Liver (tissue), 3 donors: ENCODE measurements around the gene R3HDM1.

ENCODE experiments used
- EGR1 ChIP-seq, 2 donors: IDR thresholded peaks; 2 replicates each; pipeline ENCODE4 v1.6.1; 2016 to 2018; ENCODE audit warnings: antibody characterized with exemption in 2 of 2, low read depth in 2 of 2
- SP1 ChIP-seq: IDR thresholded peaks from 2 replicates; pipeline ENCODE4 v1.6.1; 2018; ENCODE audit warnings: antibody characterized with exemption, mild to moderate bottlenecking
- YY1 ChIP-seq: IDR thresholded peaks from 2 replicates; pipeline ENCODE4 v1.6.1; 2016; ENCODE audit warnings: antibody characterized with exemption, mild to moderate bottlenecking
- TF ChIP-seq, protein P1 (sequence below): fragments of 150-350 bp; IDR thresholded peaks from 2 replicates; pipeline ENCODE4 v1.5.1; 2017; ENCODE audit warnings: improper control_type of control experiment, low read depth, low read length; ENCODE audit not compliant: missing input control
- TF ChIP-seq, protein P2 (sequence below): IDR thresholded peaks from 2 replicates; pipeline ENCODE4 v1.6.1; 2016; ENCODE audit warnings: antibody characterized with exemption
- TF ChIP-seq, protein P3 (sequence below): IDR thresholded peaks from 2 replicates; pipeline ENCODE4 v1.6.1; 2016; ENCODE audit warnings: antibody characterized with exemption
- donor health status: healthy.
- donor health status: healthy.

DNA sequence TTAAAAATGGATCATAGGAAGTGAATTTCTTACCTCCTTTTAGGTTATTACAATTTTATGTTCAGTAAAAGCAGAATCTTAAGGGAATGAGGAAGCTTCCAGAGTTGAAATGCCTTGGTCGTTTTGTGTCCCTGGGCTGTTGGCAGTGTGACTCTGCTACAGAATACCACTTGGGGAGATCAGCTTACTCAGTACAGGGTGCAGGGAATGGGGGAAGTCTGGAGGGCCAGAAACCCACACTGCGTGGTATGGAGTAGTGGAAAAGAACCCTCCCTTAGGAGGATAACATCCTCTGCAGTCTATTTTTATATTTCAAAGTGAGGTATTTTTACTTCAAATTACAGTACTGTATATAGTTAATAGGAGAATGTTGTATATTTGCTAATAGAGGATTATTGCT lies 51.1 kb downstream of the R3HDM1 start:
- TF ChIP-seq, protein P1, sequence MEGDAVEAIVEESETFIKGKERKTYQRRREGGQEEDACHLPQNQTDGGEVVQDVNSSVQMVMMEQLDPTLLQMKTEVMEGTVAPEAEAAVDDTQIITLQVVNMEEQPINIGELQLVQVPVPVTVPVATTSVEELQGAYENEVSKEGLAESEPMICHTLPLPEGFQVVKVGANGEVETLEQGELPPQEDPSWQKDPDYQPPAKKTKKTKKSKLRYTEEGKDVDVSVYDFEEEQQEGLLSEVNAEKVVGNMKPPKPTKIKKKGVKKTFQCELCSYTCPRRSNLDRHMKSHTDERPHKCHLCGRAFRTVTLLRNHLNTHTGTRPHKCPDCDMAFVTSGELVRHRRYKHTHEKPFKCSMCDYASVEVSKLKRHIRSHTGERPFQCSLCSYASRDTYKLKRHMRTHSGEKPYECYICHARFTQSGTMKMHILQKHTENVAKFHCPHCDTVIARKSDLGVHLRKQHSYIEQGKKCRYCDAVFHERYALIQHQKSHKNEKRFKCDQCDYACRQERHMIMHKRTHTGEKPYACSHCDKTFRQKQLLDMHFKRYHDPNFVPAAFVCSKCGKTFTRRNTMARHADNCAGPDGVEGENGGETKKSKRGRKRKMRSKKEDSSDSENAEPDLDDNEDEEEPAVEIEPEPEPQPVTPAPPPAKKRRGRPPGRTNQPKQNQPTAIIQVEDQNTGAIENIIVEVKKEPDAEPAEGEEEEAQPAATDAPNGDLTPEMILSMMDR, result no peak
- no peak for TF ChIP-seq SP1
- no peak for TF ChIP-seq EGR1 (IDR thresholded peaks at IDR 0.05; ENCODE audit: low read depth in 2 of 2)
- TF ChIP-seq, protein P2, sequence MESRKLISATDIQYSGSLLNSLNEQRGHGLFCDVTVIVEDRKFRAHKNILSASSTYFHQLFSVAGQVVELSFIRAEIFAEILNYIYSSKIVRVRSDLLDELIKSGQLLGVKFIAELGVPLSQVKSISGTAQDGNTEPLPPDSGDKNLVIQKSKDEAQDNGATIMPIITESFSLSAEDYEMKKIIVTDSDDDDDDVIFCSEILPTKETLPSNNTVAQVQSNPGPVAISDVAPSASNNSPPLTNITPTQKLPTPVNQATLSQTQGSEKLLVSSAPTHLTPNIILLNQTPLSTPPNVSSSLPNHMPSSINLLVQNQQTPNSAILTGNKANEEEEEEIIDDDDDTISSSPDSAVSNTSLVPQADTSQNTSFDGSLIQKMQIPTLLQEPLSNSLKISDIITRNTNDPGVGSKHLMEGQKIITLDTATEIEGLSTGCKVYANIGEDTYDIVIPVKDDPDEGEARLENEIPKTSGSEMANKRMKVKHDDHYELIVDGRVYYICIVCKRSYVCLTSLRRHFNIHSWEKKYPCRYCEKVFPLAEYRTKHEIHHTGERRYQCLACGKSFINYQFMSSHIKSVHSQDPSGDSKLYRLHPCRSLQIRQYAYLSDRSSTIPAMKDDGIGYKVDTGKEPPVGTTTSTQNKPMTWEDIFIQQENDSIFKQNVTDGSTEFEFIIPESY, result no peak
- TF ChIP-seq YY1, result no peak
- TF ChIP-seq, protein P3, sequence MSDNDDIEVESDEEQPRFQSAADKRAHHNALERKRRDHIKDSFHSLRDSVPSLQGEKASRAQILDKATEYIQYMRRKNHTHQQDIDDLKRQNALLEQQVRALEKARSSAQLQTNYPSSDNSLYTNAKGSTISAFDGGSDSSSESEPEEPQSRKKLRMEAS, result no peak
